Measurements from ENCODE around the gene RAB25.

DNA sequence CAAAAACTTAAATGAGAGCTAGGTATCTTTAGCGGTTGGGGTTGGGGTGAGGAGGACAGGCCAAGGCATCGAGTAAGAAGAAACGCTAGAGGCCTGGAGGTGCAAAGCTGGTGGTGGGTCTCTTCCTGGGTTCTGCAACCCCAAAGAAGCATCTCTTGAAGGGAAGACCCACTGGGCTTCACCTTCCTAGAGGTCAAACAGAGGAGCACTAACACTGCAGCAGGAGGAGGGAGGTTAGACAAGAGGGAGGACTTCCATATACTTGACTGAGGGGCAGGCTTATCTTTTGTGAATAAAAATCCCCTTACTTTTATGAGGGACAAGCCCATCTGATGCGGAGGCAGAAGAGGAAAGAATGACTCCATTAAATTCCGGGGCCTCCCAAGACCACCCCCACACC lies 18.8 kb downstream of the RAB25 start:
- no peak for TF ChIP-seq POLR2A (IDR thresholded peaks at IDR 0.05; ENCODE audit: insufficient read depth in 1 of 2, low read depth in 2 of 2, low read length in 2 of 2)
- TF ChIP-seq ZNF24 (IDR thresholded peaks at IDR 0.05), result no peak
- TF ChIP-seq EZH2 (conservative IDR thresholded peaks at IDR 0.05; ENCODE audit: low read depth, low read length), result no peak
- TF ChIP-seq GABPA (IDR thresholded peaks at IDR 0.05; ENCODE audit: low read depth, low read length), result no peak
- TF ChIP-seq GABPA (CRISPR knock-in tag; IDR thresholded peaks at IDR 0.05; ENCODE audit: low read depth), result no peak
- TF ChIP-seq IRF2 (CRISPR knock-in tag; IDR thresholded peaks at IDR 0.05), result no peak
- no peak for TF ChIP-seq SUZ12 (IDR thresholded peaks at IDR 0.05; ENCODE audit: low read depth, low read length)
- TF ChIP-seq RFX1 (IDR thresholded peaks at IDR 0.05), result no peak
- TF ChIP-seq, protein P1, sequence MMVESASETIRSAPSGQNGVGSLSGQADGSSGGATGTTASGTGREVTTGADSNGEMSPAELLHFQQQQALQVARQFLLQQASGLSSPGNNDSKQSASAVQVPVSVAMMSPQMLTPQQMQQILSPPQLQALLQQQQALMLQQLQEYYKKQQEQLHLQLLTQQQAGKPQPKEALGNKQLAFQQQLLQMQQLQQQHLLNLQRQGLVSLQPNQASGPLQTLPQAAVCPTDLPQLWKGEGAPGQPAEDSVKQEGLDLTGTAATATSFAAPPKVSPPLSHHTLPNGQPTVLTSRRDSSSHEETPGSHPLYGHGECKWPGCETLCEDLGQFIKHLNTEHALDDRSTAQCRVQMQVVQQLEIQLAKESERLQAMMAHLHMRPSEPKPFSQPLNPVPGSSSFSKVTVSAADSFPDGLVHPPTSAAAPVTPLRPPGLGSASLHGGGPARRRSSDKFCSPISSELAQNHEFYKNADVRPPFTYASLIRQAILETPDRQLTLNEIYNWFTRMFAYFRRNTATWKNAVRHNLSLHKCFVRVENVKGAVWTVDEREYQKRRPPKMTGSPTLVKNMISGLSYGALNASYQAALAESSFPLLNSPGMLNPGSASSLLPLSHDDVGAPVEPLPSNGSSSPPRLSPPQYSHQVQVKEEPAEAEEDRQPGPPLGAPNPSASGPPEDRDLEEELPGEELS (CRISPR knock-in tag; IDR thresholded peaks at IDR 0.05), result no peak
- no peak for TF ChIP-seq KAT8 (CRISPR knock-in tag; IDR thresholded peaks at IDR 0.05)
- TF ChIP-seq, protein P2, sequence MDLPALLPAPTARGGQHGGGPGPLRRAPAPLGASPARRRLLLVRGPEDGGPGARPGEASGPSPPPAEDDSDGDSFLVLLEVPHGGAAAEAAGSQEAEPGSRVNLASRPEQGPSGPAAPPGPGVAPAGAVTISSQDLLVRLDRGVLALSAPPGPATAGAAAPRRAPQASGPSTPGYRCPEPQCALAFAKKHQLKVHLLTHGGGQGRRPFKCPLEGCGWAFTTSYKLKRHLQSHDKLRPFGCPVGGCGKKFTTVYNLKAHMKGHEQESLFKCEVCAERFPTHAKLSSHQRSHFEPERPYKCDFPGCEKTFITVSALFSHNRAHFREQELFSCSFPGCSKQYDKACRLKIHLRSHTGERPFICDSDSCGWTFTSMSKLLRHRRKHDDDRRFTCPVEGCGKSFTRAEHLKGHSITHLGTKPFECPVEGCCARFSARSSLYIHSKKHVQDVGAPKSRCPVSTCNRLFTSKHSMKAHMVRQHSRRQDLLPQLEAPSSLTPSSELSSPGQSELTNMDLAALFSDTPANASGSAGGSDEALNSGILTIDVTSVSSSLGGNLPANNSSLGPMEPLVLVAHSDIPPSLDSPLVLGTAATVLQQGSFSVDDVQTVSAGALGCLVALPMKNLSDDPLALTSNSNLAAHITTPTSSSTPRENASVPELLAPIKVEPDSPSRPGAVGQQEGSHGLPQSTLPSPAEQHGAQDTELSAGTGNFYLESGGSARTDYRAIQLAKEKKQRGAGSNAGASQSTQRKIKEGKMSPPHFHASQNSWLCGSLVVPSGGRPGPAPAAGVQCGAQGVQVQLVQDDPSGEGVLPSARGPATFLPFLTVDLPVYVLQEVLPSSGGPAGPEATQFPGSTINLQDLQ (CRISPR knock-in tag; IDR thresholded peaks at IDR 0.05), result no peak
- no peak for TF ChIP-seq ZNF550 (CRISPR knock-in tag; IDR thresholded peaks at IDR 0.05; ENCODE audit: borderline replicate concordance)
- TF ChIP-seq, protein P3, sequence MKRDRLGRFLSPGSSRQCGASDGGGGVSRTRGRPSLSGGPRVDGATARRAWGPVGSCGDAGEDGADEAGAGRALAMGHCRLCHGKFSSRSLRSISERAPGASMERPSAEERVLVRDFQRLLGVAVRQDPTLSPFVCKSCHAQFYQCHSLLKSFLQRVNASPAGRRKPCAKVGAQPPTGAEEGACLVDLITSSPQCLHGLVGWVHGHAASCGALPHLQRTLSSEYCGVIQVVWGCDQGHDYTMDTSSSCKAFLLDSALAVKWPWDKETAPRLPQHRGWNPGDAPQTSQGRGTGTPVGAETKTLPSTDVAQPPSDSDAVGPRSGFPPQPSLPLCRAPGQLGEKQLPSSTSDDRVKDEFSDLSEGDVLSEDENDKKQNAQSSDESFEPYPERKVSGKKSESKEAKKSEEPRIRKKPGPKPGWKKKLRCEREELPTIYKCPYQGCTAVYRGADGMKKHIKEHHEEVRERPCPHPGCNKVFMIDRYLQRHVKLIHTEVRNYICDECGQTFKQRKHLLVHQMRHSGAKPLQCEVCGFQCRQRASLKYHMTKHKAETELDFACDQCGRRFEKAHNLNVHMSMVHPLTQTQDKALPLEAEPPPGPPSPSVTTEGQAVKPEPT (CRISPR knock-in tag; IDR thresholded peaks at IDR 0.05; ENCODE audit: low read depth), result no peak
- TF ChIP-seq, protein P4, sequence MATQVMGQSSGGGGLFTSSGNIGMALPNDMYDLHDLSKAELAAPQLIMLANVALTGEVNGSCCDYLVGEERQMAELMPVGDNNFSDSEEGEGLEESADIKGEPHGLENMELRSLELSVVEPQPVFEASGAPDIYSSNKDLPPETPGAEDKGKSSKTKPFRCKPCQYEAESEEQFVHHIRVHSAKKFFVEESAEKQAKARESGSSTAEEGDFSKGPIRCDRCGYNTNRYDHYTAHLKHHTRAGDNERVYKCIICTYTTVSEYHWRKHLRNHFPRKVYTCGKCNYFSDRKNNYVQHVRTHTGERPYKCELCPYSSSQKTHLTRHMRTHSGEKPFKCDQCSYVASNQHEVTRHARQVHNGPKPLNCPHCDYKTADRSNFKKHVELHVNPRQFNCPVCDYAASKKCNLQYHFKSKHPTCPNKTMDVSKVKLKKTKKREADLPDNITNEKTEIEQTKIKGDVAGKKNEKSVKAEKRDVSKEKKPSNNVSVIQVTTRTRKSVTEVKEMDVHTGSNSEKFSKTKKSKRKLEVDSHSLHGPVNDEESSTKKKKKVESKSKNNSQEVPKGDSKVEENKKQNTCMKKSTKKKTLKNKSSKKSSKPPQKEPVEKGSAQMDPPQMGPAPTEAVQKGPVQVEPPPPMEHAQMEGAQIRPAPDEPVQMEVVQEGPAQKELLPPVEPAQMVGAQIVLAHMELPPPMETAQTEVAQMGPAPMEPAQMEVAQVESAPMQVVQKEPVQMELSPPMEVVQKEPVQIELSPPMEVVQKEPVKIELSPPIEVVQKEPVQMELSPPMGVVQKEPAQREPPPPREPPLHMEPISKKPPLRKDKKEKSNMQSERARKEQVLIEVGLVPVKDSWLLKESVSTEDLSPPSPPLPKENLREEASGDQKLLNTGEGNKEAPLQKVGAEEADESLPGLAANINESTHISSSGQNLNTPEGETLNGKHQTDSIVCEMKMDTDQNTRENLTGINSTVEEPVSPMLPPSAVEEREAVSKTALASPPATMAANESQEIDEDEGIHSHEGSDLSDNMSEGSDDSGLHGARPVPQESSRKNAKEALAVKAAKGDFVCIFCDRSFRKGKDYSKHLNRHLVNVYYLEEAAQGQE (IDR thresholded peaks at IDR 0.05; ENCODE audit: borderline replicate concordance in 1 of 2, low read depth in 1 of 2, low read length in 2 of 2), result no peak
